ENCODE results near the gene KCNK1.
"Not testable (repeated sequence)": the region's sequence is repeated elsewhere in the genome, so short reads cannot be mapped to it uniquely, and the experiment has no call there.

Gene KCNK1

DNA sequence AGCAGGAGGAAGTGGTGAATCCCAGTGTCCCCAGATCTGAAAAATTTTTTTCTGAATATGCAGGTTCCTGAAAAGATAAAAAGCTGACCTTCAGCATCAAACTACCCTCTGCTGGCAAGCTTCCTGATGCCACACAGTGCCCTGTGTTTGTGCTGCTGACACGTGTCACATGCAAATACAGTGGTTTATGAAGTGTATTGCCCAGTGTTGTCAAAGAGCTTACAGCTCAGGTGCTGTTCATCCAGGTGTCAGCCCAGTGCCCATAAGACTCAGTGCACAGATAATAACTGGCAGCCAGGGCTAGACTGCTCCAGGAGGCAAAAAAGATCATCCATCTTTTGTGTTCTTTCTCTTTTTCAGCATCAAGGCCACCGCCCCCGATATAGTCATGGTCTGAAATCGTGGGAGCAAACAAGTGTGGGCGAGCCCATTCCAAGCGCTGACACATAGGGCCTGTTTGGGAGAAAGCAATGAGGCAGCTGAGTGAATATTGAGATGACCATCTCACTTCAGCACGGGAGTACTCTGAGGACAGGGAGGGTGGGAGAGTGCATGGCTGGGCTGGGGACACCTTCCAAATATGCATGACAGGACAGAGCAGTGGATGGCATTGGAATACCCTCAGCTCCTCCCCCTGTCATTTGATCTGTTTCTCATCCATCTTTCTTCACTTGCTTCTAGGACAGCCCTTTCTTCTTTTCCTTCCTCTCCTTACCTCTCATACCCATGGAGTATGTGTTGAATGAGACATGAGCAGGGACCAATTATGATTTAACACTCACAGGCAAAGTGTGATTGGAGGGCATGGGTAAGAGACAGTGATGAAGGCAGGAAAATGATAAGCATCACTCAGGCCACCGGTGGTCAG, 6.4 kb upstream of the KCNK1 start:
- DNase-seq = no peak

DNA sequence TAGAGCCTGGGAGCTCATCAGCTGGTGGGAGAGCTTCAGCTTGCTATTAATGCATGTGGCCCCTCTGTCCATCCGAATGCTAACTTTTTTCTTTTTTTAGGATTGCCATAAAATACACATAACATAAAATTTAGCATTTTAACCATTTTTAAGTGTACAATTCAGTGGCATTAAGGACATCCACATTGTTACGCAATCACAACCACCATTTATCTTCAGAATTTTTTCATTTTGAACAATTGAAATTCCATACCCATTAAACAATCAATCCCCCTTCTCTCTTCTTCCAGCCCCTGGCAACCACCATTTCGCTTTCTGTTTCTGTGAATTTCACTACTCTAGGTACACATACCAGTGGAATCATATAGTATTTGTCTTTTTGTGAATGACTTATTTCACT, 4.9 kb upstream of the KCNK1 start:
- DNase-seq = no peak

DNA sequence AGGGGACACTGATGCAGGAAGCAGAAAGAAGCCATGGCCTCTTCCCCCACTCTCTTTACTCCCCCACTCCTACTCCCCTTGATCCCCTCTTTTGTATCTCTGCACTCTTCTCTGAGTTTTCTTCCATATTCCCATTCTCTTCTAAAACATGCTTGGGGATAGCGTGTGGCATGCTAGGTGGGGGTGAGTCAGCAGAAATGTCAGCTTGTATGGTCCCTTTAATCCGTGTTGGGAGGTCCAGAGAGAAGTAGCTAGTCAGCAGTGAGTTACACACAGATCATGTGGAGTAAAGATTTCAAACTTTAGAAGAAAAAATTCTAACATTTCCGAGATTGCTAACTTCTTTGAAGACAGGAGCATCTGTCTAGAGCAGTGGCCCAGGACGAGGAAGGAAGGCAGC, 4.0 kb upstream of the KCNK1 start:
- no peak for DNase-seq

DNA sequence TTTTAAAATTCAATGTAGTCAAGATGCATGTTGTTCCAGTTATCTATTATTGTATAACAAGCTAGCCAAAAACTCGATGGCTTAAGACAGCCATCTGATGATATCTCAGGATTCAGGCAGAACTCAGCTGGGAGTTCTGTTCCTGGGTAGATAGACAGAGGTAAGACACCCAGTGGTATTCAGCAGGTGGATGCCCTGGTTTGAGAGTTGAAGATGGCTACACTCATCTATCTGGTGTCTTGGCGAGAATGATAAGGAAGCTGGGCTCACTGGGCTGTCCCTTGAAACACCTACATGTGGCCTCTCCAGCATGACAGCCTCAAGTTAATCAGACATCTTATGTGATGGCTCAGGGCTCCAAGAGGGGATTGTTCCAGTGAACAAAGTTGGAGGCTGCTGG, 3.3 kb upstream of the KCNK1 start:
- DNase-seq = no peak

DNA sequence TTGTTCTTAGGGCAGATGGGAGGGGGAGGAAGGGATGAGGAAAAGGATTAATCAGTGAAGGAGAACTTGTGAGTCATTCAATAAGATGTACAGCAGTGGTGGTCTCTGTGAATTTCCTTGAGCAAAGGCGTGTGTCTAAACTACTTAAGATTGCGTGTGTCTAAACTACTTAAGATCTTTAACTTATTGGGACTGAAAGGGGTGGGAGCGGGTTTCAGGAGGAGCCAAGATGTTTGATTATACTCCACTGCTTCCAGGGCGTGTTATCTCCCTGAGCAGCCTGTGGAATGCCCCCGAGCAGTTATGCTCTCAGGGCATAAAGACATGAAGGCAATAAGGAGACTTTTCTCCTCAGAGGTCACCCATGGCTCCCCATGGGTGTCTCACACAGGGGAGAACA, 2.5 kb upstream of the KCNK1 start:
- DNase-seq = not testable (repeated sequence)

DNA sequence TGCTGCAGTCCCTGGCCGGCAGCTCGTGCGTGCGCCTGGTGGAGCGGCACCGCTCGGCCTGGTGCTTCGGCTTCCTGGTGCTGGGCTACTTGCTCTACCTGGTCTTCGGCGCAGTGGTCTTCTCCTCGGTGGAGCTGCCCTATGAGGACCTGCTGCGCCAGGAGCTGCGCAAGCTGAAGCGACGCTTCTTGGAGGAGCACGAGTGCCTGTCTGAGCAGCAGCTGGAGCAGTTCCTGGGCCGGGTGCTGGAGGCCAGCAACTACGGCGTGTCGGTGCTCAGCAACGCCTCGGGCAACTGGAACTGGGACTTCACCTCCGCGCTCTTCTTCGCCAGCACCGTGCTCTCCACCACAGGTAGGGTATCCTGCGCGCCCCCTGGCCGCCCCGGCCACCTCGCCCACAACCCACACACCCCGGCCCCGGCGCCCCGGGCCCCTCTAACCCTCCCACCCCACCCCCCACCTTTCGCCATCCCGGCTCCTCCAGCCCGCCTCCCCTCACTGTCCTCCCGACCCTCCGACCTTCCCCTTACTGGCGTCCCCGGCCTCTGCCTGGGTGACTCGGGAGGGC, 352 bp downstream of the KCNK1 start:
- DNase-seq = peak in 21 of 56 donors; percentile 14 to 72 (median 52)

DNA sequence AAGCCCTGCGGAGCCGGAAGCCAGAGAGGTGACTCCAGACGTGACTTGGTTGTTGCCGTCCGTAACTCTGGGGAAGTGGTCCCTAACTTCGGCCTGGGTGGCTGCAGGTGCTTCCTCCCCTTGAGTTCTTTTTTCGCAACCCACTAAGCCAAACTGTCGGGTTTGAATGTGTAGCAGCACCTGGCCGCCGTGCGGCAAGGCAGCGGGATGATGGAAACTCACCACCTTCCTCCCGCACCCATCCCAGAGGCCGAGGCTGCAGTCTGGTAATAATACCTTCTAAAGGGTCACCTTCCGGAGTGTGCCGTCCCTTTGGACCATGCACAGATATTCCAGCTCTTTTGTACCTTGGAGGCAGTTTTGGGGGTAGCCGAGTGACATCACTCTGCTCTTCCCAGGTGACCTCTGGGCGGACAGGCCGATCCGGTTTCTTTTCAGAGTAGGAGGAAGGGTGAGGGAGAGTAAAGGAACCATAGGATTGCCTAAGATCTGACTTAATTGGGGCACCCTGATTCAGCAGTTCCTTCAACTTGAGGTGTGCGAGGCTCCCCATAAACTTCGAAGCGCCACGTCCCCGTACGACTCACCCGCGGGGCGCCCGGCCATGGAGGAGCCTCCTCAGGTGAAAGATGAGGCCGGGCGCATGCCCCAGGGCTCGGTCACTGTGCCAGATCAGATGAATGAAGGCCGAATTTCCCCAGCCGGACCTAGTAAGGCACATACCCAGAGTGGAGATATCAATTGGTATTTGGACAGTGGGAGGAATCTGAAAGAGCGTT, 1.0 kb downstream of the KCNK1 start:
- DNase-seq = peak in 11 of 56 donors; percentile 4 to 36 (median 21)

DNA sequence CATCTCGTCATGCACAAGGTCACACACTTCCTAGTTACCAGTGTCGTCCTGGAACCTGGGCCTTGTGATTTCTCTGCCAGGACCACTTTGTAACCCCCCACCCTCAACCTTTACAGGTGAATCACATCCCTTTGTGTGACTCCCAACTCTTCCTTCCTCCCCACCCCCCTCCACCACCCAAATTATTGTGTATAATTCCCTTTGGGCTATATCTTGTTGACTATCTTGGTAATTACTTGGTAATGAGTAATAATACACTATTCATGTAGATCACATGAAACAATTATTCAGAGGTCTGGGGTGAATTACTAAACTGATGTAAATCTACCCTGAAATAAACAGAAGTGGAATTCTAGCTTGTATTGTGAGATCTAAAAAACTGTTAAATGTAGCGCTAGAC, 1.7 kb downstream of the KCNK1 start:
- DNase-seq = no peak

DNA sequence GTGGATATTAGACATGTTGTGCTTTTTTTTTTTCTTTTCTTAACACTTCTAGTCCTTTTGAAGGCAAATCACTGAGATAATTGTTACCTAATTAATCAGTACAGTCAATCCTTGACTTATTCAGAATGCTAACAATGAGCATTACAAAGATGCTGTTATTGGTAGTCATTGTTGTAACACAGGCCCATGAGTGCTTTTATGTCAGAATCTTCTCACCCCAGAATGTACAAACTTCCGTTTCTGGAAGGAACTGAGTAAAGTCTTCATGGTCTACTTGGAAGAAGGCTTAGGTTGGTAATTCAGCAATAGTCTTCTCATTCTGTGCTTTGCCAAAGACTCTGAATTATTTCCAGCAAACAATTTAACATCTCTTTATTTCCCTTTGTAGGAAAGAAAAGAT, 3.1 kb downstream of the KCNK1 start:
- no peak for DNase-seq

DNA sequence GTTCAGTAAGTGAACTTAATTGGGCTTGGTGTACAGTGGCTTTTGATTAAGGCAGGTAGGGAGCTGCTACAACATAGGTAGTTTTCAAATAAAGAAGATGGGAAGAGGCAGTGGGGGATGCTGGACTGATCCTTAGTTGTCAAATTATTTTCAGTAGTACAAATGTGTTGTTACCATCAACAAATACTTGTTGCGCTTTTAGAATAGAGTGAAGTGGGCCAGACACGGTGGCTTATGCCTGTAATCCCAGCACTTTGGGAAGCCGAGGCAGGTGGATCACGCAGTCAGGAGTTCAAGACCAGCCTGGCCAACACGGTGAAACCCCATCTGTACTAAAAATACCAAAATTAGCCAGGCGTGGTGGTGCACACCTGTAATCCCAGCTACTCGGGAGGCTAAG, 5.5 kb downstream of the KCNK1 start:
- DNase-seq = not testable (repeated sequence)

DNA sequence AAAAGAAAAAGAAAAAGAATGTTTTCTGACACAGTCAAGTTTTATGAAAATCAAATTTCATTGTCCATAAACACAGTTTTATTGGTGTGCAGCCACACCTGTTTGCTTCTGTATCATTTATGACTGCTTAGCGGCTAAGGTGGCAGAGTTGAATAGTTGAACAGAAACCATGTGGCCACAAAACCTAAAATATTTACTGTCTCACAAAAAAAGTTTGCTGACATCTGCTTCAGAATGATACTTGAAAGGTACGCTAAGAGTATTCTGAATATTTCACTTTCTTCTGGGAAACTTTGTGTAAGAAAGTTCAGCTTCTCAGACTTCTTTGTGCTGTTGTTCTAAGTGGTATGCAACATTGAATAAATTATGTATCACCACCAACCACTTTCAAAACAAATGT, 6.2 kb downstream of the KCNK1 start:
- DNase-seq = no peak

DNA sequence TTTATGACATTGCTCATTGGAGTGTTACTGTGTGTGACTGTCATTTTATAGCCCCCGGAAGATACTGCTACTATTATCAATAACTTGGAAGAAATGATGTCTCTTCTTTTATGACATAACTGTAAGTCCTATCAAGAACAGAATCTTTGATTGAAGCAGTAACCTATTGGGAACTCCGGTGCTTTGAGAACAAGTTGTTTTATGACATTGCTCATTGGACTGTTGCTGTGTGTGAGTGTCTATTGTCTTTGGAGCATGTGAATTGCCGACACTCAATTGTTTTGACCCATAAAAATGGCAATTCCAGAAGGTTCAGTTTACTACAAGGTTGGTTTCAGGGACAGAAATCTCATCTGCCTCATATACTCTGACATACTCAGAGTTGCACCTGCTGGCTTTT, 8.0 kb downstream of the KCNK1 start:
- DNase-seq = no peak

DNA sequence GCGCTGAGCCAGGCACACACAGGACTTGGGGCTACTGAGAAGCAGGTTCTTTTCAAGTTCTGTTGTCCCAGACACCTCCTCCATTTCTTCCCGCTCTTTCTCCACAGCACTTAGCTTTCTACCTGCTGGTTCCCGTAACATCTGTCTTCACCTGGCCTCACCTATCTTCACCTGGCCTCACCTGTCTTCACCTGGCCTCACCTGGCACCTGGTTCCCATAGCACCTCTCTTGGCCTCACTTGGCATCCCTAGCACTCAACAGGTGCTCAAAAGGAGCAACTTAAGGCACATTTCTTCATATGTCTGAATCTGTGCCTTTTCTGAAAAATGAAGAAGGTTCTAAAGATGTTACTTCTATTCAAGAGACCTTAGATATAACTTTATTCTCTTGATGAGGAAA, 10.4 kb downstream of the KCNK1 start:
- no peak for DNase-seq

DNA sequence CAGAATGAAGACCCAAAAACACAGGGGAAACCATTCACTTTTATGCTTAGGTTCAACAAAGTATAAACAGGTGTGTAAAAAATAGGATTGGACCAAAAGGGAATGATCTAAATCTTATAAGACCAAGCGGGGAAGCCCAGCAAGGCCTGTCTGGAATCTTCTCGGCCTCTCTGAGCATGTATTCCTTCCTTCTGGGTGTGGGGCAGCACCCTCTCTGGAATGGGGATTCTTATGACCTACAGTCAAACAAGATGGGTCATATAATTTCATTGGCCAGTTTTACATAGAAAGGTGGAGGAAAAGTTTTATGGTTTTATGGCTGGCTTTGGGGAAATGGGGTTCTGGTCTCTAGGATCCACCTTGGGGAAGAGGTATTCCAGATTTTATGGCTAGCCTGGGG, 11.2 kb downstream of the KCNK1 start:
- no peak for DNase-seq

DNA sequence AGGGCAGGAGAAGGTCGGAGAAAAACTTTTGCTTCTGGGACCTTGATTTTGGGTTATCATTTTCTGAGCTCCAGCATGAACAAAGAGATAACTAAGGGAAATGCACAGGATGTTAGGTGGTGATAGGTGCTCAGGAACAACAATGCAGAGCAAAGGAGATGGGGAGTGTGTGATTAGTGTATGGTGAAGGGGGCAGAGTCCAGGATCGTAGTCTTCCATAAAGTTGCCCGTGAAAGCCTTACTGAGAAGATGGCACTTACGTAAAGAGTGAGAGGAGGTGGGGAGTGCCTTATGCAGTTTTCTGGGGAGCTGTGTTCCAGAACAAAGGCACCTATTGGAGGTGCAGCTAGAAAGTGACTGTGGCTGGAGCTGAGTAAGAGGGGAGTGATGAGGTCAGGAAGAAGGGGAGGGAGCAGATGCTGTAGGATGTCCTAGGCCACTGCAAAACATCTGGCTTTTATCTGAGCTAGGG, 11.6 kb downstream of the KCNK1 start:
- no peak for DNase-seq

DNA sequence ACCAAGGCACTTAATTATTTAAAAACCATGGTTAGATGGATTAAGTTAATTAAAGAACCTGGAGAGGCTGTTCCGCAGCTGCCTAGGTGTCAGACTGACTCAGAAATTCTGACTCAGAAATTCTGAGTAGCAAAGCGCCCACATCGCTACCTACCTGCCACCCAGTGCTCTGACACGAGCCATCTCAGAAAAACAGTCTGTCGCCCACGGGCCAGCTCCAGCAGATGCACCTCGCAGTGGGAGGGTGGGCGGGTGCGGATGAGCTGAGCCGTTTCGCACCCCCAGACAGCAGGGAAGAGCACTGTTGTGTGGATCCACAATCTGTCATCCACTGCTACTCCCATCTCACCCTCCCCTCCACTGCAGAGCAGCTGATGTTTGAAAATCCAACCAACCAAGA, 13.5 kb downstream of the KCNK1 start:
- DNase-seq = peak in 43 of 56 donors; percentile 6 to 92 (median 56)

DNA sequence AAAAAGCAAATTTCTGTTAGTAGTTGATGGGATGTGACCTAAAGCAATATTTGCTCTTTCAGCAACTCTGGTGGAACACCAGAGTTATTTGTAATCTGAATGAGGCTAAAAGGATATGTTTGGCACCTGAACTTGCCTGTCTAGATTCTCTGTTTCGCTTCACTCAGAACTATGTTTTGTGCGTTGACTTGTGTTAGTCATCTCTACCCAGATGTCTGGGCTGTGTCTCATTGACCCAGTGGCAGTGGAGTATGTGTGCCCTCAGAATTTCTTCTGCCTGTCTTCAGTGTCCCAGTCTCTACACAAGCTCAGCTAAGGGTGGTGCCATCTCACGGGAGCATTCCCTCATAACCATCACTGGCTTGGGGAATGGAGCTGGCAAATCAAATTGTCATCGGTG, 13.9 kb downstream of the KCNK1 start:
- no peak for DNase-seq

DNA sequence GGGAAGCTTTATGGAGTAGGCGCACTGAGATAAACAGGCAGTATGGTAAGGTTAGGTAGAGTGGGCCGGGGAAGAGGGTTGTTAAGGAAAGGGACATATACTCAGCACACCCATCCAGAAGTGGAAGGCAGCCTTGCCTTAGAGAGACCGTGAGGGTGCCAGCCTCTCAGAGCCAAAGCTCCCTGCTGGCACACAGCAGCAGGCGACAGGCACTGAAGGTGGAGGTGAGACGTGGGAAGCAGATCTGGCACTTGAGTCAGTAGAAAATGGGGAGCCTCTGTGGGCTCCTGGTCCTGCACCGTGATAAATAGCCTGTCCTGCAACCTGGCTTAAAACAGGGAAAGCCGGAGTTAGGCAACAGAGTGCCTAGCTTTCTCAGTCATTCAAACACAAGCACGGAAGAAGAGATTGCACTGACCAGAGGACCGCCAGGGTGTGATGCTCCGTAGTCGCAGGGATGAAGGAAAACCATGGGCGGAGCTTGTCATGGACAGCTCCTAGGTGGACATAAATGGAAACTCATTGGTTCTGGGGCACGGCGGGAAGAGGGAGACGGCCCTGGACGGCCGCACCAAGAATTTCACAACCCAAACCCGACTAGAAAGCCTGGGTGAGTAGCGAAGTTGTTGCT, 15.5 kb downstream of the KCNK1 start:
- DNase-seq = no peak

DNA sequence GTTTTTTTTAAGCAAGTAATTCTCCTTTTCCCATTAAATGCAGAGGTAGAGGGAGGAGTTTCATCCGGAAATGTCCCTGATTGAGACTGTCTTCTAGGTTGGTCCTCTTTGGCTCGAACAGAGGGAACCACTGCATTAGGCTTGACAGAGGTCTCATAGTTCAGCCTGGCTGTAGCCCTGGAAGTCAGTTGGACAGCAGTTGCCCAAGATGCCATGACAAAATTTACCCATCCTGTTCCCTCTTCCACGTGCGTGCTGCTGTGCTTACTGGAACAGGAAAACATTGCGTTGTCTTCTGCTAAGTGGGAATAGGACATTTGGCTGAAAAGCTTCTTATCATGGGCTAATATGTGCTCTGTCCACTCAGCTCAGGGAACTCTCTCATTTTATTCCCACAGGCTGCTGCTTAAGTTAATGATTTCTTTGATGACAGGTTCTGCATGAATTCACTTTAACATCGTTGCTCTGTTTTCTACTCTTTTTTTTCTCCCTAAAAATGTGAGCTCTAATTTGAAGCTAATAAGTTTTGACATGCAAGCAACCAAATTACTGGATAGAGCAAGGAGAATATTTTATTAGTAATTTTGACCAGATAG, 18.0 kb downstream of the KCNK1 start:
- DNase-seq = no peak

DNA sequence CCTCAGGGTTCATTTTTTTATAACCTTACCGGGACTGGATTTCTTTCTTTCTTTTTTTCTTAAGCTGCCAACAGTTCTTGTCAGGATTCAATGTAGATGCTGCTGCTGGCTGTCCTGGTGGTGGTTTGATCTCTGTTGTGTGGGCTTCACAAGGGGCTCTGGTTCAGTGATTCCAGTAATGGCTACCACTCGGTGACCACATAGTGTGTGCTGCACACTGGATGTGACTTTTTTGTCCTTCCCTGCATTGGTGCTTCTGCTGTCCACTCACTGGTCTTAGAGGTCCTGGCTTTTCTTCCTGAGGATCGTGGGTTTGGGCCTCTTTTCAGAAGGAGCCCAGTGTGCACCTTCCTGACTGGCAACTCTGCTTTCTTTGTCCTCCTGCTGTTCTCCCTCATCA, 18.5 kb downstream of the KCNK1 start:
- no peak for DNase-seq

DNA sequence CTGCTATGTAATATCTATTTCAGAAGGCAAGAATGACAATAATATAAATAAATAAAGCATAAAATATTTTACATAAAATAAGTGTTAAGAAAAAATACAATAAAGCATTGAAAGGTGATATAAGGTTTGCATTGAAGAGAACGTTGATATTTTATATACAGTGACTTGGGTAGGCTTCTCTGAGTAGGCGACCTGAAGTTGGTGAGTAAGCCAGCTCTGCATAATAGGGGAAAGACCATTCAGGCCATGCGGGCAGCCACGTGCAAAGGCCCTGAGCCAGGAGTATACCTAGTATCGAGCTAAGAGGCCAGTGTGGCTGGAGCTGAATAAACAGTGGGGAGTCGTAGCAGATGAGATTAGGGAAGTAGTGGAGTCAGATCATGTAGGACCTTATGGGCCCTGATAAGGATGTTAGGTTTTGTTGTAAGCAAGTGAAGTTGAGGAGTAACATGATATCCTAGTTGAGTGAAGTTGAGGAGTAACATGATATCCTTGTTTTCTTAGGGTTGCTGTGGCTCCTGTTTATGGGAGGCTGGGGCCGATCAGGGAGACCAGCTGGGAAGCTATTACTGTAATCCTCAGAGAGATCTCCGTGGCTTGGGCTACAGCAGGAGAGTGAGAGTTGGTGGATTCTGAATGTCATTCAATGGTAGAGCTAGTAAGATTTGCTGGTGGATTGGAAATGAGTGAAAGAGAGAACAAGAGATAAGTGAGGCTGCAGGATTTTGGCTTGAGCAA, 22.0 kb downstream of the KCNK1 start:
- DNase-seq = no peak
